Measurements from ENCODE around the gene FSTL5.
A peak's percentile ranks its signal among the peaks of the same experiment; 100 is the strongest.

The FSTL5 gene

GRCh38 chr4:161931089-161931488, 232.7 kb downstream of the FSTL5 start:
- DNase-seq: no peak

DNA sequence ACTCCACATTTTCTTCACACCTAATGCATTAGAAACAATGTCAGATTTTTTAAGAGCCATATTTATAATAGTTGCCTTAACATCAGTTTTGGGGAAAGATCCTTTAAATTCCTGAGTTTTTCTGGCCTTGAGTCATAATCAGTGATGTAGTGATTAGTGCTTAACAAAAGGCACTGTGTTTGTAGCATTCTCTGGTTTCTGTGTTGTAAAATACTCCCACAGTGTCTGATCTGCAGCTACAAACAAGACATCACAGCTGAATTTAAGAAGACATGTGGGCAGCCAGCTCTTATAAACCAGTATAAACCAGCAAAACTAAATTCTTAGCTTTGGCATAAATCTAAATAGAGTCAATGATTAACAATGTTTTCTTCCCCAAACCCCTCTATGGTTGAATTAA, 233.8 kb downstream of the FSTL5 start:
- no peak for DNase-seq

GRCh38 chr4:161926033-161926828, 237.6 kb downstream of the FSTL5 start:
- no peak for DNase-seq

GRCh38 chr4:161920304-161921052, 243.3 kb downstream of the FSTL5 start:
- DNase-seq: no peak

GRCh38 chr4:161919442-161920220, 244.2 kb downstream of the FSTL5 start:
- no peak for DNase-seq

DNA sequence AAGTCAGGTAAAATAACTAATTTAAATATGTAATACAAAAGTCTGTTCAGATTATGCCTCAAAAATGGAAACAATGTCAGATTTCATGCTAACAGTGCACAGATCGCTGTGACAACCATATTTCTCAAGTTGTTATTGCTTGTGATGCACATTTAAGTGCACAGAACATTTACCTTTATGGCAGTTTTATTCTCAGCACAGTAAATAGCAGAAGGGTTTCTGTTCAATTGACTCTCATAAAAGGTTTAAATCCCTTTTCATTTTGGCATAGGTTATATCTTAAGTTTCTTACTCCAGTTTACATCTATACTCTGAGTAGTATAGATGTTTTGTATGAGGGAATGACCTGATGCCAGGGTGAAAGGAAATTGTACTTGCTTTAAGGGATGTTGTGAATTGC, 247.8 kb downstream of the FSTL5 start:
- no peak for DNase-seq

DNA sequence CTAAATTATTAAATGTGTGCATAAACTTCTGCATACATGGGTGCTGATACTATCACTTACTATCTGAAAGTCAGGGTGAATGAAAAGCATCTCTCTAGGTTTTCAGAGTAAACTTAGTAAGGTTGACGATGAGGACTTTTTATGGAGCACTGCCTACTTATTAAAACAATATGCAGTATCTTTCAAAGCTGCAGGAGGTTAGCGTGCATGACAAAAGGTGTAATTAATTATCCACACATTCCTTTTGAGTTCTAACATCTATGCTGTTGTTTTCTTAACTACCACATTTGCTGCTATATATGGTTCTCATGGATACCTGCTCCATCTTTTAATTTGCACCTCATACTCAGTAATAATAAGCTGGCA, 256.2 kb downstream of the FSTL5 start:
- no peak for DNase-seq

- no peak for DNase-seq
Measured at GRCh38 chr4:161906836-161907589, 256.8 kb downstream of the FSTL5 start.

- DNase-seq: no peak
Measured at GRCh38 chr4:161900110-161900509, 263.7 kb downstream of the FSTL5 start.

DNA sequence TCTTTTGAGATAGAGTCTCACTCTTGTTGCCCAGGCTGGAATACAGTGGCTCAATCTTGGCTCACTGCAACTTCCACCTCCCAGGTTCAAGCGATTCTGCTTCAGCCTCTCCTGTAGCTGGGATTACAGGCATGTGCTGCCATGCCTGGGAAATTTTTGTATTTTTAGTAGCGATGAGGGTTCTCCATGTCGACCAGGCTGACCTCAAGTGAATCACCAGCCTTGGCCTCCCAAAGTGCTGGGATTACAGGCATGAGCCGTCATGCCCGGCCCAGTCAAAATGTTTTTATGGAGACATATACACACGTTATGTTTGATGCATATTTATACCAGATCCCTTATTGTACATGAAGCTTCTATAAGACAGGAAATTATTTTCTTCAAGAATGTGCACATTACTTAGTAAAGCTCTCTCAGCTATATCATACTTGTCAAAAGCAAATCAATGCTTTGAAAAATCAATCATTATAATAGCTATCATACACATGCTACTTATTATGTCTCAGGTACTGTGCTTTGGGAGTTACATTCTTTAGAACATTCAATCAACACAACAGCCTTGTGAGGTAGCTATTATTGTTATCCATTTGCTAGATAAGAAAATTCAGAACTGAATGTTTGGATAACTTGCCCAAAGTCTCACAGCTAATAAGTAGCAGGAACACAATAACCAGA, 269.2 kb downstream of the FSTL5 start:
- no peak for DNase-seq

DNA sequence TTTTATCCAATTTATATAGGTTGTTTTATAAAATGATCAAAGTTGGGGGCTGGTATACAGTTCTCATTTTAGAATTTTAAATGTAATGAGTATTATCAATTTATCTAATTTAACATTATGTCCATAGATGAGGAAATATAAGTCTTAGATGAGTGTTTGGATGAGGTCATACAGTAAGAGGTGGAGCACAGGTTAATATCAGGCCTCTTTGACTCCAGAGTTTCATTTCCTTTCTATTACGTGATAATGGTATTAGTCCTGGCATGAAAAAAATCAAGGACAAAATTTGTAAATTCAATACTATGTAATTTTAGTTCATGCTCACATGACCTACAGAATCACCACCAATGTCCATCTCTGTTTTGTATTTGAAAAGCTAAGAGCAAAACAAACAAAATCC, 269.8 kb downstream of the FSTL5 start:
- DNase-seq: no peak

DNA sequence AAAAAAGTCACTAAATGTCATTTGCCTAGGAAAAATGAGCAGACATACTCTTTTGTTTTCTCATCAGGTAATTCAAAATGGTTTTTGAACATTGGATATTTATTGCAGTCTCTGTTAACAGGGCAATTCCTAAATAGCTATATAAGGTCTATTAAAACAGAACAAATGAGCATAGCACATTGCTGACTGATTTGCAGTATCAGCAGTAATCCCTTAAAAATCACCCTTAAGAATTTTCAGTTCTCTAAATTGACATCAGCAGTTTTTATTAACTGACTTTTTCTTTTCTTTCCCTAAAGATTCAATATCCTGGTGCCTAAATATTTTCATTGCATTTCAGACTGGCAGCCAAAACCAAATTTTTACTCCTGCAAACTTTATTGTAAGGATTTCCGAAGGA, 270.2 kb downstream of the FSTL5 start:
- DNase-seq: no peak

DNA sequence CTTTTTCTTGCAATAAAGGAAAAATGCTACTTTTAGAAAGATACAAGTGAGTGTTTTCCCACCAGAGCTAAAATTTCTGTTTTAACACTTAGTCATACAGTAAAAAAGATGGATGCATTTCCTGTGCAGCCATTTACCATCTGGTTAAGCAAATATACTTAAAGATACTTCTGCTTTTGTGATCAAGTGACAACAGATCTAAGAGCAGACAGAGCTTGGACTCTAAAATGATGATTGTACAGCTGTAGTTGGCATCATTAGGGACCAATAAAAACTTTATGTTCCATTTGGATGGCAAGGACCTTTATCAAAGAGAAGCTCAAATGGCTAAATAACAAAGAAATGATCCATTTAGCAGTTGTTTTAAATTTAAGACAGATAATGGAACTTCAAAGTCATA, 270.8 kb downstream of the FSTL5 start:
- no peak for DNase-seq

DNA sequence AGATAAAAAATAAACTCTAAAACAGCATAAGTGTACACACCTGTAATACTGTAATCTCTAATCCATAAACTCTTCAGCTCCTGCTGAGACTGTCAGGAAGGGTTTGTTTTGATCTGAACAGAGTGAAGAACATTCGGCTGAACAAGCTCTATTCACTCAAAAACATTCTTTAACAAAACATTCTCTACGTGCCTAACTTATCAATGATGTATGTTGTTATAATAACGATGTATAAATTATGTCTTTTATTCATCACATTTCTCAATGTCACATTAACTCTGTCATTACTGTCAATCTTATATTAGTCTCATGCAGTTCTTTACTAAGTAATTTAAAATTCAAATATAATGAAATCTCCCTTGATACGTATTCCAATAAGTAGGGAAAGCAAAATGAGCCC, 280.6 kb downstream of the FSTL5 start:
- no peak for DNase-seq

DNA sequence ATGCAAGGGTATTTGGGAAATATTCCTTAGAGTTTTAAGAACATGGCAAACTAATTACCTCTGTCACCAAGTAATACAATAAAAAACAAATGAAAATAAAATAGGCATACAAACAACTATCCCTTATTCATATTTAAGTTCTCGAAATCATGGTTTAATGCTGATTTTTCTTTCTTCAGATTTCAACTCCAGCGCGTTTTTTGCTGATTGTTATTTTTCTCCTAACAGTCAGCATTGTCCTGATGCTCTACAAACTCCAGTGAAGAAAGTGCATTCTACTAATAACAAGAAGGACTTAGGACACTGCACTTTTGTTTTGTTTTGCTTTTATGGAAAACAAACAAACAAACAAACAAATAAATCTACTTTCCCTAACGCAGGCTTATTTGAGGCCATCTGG, 282.4 kb downstream of the FSTL5 start:
- no peak for DNase-seq

GRCh38 chr4:161869511-161869910, 294.3 kb downstream of the FSTL5 start:
- no peak for DNase-seq

GRCh38 chr4:161856711-161857326, 307.0 kb downstream of the FSTL5 start:
- no peak for DNase-seq

- no peak for DNase-seq
Measured at GRCh38 chr4:161850631-161851030, 313.2 kb downstream of the FSTL5 start.

- no peak for DNase-seq
Measured at GRCh38 chr4:161841759-161842158, 322.0 kb downstream of the FSTL5 start.

DNA sequence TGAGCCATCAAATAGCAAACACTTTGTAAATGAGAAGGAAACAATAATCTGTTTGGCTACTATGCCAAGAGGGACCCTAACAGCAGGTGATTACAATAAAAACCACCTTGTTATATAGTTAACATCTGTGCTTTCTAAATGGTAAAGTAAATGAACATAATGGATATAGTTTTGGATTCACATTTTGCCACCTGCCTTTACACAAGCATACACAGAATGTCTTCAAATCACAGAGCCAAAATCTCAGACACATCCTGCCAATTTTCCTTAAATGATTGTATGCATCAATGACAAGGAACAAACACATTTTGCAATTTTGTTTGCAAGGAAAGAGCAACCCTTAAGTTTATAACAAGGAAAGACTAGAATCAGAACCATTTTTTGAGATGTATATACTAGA, 334.2 kb downstream of the FSTL5 start:
- no peak for DNase-seq

GRCh38 chr4:161828061-161828460, 335.7 kb downstream of the FSTL5 start:
- peak; percentile 1 for DNase-seq

- no peak for DNase-seq
Measured at GRCh38 chr4:161827013-161827412, 336.8 kb downstream of the FSTL5 start.
